Muscle layer of colon (tissue), 2 donors: ENCODE results near the gene PPIAL4G.
A peak's percentile ranks its signal among the peaks of the same experiment; 100 is the strongest.
"Not testable (repeated sequence)": the region's sequence is repeated elsewhere in the genome, so short reads cannot be mapped to it uniquely, and the experiment has no call there.

Experiments used
- H3K27ac ChIP-seq: one replicate; pipeline ENCODE4 v1.7.0; 2013; ENCODE audit warnings: low read depth, mild to moderate bottlenecking, low read length, moderate library complexity
- H3K27me3 ChIP-seq, 2 donors: one replicate each; pipeline ENCODE4 v1.7.0; 2013; ENCODE audit warnings: low read length in 2 of 2, mild to moderate bottlenecking in 2 of 2; ENCODE audit not compliant: insufficient read depth in 2 of 2, control insufficient read depth in 1 of 2
- H3K36me3 ChIP-seq: one replicate; pipeline ENCODE4 v1.7.0; 2013; ENCODE audit warnings: mild to moderate bottlenecking, low read length; ENCODE audit not compliant: insufficient read depth
- H3K4me1 ChIP-seq: one replicate; pipeline ENCODE4 v1.7.0; 2013; ENCODE audit warnings: mild to moderate bottlenecking, low read length; ENCODE audit not compliant: insufficient read depth
- H3K4me3 ChIP-seq, 2 donors: one replicate each; pipeline ENCODE4 v1.7.0; 2013; ENCODE audit warnings: low read length in 2 of 2, low read depth in 1 of 2, mild to moderate bottlenecking in 1 of 2, moderate library complexity in 1 of 2
- H3K9ac ChIP-seq: one replicate; pipeline ENCODE4 v1.7.0; 2013; ENCODE audit warnings: low read length
- H3K9me3 ChIP-seq: one replicate; pipeline ENCODE4 v1.7.0; 2013; ENCODE audit warnings: mild to moderate bottlenecking, low read length
- donor health status: abdominal sarcoma.
- donor health status: Adenocarcinoma of cecum.

Gene PPIAL4G

DNA sequence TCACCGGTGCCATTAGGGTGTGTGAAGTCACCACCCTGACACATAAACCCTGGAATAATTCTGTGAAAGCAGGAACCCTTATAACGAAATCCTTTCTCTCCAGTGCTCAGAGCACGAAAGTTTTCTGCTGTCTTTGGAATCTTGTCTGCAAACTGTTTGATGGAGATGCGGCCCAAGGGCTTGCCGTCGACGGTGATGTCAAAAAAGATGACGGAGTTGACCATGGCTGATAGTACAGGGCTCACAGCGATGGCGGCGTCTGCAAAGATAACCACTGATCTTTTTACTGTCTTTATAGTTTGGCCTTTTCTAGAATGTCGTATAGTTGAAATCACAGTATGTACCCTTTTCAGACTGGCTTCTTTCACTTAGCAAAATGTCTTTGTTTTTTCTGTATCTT is at the start of gene PPIAL4G:
TSS of gene PPIAL4G (minus strand) at position 274 of the 400 bp plus-strand sequence. CDS start at position 224, 50 bp downstream.
- H3K27ac ChIP-seq, H3K4me1 ChIP-seq, H3K9me3 ChIP-seq, H3K27me3 ChIP-seq, H3K4me3 ChIP-seq, H3K9ac ChIP-seq, H3K36me3 ChIP-seq: not testable (repeated sequence)

DNA sequence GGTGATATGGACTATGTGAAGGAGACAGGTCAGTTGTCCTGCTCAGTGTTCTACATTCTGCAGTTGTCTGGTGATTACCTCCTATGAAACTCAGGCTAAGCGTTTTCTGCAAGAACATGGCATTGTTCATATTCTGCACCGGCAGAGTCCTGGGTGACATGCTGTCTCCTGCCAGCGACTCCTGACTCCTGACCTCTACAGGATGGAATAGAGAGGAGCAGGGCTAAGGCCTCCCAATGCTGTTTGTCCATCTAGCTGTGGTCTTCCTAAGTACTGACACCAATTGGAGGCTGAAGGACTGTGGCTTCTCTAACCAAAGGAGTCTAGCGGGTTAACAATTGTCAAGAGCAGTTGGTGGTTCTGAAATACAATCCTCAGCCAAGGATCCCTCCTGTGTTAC is 49.1 kb upstream of the PPIAL4G start:
- not testable (repeated sequence) for H3K4me1 ChIP-seq, H3K9ac ChIP-seq, H3K4me3 ChIP-seq, H3K27me3 ChIP-seq, H3K9me3 ChIP-seq, H3K27ac ChIP-seq, H3K36me3 ChIP-seq

DNA sequence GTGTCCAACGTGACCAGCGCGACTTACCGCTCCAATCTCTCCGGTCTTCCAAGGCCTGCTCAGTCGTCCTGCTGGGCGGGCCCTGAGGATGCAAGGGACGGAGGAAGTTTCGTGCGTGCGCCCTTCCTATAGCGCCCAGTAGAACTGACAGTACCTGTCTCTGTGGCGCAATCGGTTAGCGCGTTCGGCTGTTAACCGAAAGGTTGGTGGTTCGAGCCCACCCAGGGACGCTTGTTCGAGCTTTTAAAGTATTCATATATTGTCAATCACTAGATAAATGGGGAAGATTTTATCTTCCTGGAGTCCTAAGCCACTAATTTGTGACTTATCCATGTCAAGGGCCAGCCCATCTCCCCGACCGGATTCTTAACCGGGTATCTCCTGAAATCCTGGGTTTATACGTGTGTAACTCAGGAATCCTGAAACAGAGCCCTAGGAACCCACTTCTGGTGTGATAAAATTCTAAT is 46.0 kb upstream of the PPIAL4G start:
- H3K27ac ChIP-seq, H3K4me1 ChIP-seq, H3K4me3 ChIP-seq, H3K9me3 ChIP-seq, H3K9ac ChIP-seq, H3K36me3 ChIP-seq, H3K27me3 ChIP-seq: not testable (repeated sequence)

DNA sequence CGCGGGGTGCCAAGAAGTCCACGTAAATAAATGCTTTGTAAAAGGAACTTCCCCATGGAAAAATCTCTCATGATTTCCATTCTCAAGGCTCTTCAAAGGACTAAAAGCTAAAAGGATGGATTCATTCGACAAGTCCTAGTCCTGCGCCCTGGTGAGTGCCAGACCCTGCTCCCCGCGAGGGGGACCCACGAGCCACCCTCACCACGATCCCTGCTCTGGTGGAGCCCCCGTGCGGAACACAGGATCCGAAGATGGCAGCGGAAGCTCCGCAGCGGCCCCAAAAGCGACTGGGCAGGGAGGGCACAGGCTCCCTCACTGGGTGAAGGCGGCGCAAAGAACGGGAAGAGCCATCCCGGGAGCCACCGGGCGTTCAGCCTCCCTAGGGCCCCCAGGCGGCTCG is 45.5 kb upstream of the PPIAL4G start:
- not testable (repeated sequence) for H3K36me3 ChIP-seq, H3K27me3 ChIP-seq, H3K27ac ChIP-seq, H3K9ac ChIP-seq, H3K9me3 ChIP-seq, H3K4me3 ChIP-seq, H3K4me1 ChIP-seq

DNA sequence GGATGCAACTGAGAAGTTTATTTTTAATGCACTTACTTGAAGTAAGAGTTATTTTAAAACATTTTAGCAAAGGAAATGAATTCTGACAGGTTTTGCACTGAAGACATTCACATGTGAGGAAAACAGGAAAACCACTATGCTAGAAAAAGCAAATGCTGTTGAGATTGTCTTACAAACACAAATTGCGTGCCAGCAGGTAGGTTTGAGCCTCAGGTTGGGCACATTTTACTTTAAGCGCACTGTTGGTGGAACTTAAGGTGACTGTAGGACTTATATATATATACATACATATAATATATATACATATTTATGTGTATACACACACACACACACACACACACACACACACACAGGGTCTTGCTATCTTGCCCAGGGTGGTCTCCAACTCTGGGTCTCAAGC is 43.5 kb upstream of the PPIAL4G start:
- H3K36me3 ChIP-seq, H3K9ac ChIP-seq, H3K27me3 ChIP-seq, H3K4me1 ChIP-seq, H3K9me3 ChIP-seq, H3K4me3 ChIP-seq, H3K27ac ChIP-seq: not testable (repeated sequence)

DNA sequence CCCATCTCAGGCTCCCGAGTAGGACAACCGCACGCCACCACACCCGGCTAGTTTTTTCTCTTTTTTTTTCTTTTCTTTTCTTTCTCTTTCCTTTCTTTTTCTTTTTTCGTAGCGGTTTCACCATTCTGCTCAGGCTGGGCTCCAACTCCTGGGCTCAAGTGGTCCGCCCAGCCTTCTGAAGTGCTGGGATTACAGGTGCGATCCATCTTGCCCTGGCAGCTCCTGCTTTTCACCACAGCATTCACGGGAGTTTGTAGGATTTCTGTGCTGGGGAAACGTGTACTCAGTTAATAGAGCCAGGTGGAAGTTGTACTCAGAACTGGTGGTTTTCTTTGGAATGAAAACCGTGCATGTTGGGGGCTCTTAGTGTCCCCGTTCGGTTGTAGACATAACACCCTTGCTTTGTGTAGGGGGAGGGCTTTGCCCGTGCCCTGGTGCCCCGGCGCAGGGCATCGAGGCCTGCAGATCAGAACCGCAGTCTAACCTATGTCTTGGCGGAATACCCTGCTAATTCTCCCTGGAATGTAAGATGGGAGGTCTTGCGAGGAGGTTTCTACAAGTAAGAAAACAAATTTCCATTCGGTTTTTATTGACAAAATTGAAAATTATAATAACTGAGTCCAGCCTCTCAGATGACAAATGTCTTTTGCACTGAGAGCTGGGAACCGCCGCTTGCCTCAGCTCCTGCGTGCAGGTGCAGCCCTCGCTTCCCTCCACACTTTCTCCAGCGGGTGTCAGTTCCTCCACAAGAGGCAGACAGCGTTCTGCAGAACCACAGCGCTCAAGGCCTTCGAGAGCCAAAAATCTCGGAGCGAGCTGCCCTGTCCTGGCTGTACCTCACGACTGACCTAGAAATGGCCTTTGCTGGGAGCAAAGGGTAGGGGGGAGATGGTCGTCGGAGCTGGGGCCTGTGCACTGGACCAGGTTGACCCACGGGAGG is 40.4 kb upstream of the PPIAL4G start:
- not testable (repeated sequence) for H3K27ac ChIP-seq, H3K4me3 ChIP-seq

DNA sequence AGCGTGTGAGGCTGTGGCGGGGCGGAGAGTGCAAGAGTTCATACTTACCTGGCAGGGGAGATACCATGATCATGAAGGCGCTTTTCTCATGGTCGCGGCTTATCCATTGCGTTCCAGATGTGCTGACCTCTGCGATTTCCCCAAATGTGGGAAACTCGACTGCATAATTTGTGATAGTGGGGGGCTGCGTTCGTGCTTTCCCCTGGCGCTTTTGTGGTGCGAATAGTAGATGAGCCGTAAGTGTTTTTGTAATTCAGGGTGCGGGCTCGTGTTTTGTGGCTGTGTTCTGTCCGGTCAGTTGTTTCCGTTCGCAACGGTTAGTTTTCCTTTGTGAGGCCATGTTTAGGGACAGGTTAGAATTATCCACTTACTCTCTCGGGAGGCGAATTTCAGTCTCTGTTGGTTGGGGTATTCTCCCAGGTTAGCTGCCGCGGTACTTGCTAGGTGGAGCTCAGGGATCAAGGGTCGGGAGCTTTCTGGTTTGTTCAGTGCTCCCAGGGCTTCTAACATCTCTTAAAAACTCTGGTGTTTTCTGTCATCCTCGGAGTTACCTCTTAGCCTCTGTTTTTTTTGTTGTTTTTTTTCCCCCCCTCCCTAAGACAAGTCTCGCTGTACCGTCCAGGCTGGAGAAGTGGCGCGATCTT is 39.6 kb upstream of the PPIAL4G start:
- H3K9ac ChIP-seq = peak overlapping the region; percentile 60

More for the DNA sequence above, 40.4 kb upstream of the PPIAL4G start:
- not testable (repeated sequence) for H3K9ac ChIP-seq, H3K4me1 ChIP-seq, H3K9me3 ChIP-seq, H3K36me3 ChIP-seq, H3K27me3 ChIP-seq

DNA sequence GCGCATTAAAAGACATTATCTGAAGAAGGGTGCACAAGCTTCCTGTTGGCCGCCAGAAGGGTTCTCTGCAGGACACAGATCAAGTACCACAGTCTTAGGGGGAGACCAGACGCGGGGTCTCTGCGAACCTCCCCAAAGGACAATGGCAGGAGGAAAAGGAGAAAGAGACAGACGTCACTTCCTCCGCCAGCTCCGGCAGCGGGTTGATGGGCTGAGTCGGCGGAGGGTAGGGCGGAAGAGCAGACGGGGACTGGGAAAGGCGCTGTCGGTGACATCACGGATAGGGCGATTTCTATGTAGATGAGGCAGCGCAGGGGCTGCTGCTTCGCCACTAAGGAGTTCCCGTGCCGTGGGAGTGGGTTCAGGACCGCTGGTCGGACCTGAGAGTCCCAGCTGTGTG is 39.0 kb upstream of the PPIAL4G start:
- not testable (repeated sequence) for H3K27ac ChIP-seq, H3K9ac ChIP-seq, H3K27me3 ChIP-seq

More for the DNA sequence above, 39.6 kb upstream of the PPIAL4G start:
- Histone ChIP-seq H3K4me3 (peak overlapping the region in 1 of 2 donors; percentile 60), H3K27ac (peak overlapping the region; percentile 58)
- not testable (repeated sequence) for H3K9me3 ChIP-seq, H3K27me3 ChIP-seq, H3K4me1 ChIP-seq, H3K36me3 ChIP-seq

DNA sequence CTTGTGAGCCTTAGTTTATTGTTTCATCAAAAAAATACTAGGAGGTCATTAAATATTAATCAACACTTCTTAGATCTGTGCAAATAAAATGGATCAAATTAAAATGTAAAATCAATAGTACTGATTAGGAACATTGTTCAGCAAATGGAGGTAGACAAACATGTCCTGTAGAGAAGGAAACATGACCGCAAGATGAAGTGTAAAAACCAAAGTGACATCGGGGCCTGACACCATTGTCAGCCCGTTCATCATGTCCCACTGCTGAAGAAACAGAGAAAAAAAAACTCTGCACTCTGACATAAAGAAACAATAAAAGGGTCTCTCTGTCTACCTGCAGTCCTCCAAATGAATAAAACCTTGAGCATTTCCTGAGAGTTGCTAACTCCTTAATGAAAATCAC is 31.2 kb upstream of the PPIAL4G start:
- not testable (repeated sequence) for H3K9me3 ChIP-seq, H3K9ac ChIP-seq, H3K4me3 ChIP-seq, H3K27ac ChIP-seq, H3K4me1 ChIP-seq, H3K36me3 ChIP-seq, H3K27me3 ChIP-seq

More for the DNA sequence above, 39.0 kb upstream of the PPIAL4G start:
- not testable (repeated sequence) for H3K4me1 ChIP-seq, H3K4me3 ChIP-seq, H3K9me3 ChIP-seq, H3K36me3 ChIP-seq

DNA sequence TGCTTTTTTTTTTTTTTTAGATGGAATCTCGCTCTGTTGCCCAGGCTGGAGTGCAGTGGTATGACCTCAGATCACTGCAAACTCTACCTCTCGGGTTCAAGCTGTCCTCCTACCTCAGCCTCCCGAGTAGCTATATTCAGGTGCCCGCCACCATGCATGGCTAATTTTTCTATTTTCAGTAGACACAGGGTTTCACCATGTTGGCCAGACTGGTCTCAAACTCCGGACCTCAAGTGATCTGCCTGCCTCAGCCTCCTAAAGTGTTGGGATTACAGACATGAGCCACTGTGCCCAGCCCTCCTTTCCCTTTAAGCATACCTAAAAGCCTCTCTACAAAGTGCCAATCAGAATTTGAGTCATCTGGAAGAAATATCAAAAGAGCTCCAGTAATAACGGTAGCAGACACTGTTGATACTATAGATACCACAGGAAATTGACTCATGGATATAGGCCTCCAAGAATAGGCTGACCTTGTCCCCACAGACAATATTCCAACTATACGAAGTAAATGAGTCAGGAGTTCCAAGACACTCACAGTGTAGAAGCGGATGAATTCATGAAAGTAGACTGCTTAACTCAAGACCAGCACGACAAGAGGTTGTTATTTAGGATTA is 29.6 kb upstream of the PPIAL4G start:
- not testable (repeated sequence) for H3K27me3 ChIP-seq, H3K4me1 ChIP-seq, H3K27ac ChIP-seq, H3K9me3 ChIP-seq, H3K36me3 ChIP-seq, H3K4me3 ChIP-seq, H3K9ac ChIP-seq

DNA sequence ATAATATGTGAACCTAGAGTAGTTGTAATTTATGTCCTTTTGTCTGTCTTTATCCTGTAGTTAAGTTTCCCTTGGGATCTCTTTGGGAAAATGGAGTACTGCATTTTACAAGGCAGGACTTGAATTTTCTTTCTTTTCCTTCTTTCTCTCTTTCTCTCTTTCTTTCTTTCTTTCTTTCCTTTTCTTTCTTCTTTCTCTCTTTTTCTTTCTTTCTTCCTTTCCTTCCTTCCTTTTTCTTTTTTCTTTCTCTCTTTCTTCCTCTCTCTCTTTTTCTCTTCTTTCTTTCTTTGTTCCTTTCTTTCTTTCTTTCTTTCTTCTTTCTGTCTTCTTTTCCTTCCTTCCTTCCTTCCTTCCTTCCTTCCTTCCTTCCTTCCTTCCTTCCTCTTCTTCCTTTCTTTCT is 10.8 kb upstream of the PPIAL4G start:
- H3K4me3 ChIP-seq, H3K27ac ChIP-seq, H3K4me1 ChIP-seq, H3K9me3 ChIP-seq, H3K27me3 ChIP-seq, H3K9ac ChIP-seq, H3K36me3 ChIP-seq: not testable (repeated sequence)
